ENCODE data around the gene OR5M8. TPM values are rescaled to one million over a fixed set of nuclear protein-coding genes. Genes with fewer than 3 reads are reported as not detected.

OR5M8 gene
- polyA plus RNA-seq, 1 experiment: not detected

GRCh38 chr11:56473252-56473651 is 17.9 kb downstream of the OR5M8 start, which contains the start of gene OR5M3:
Gene OR5M3 (minus strand): TSS chr11:56473352. CDS start chr11:56470497, 2,855 bp downstream.
- no peaks in the 10 kb centered on the region for H3K27me3 ChIP-seq (ENCODE audit: control insufficient read depth, insufficient read depth, low read length)
- ChIA-PET POLR2A (no interaction called here), CTCF (no interaction called here)
- no peak for DNase-seq (ENCODE audit: low read depth, low spot score)
- H3K4me3 ChIP-seq (ENCODE audit: low read depth, low read length): no peak within 1 kb of the TSS
- peaks cover 8% of the 10 kb centered on the region; the same call in 1 of the 2 replicates for H3K9me3 ChIP-seq (ENCODE audit: control insufficient read depth, insufficient read depth, low read length)
- no peak within 1 kb of the TSS for H3K27ac ChIP-seq (ENCODE audit: low read depth, low read length)
- TF ChIP-seq CTCF (IDR thresholded peaks at IDR 0.05; ENCODE audit: low read depth, low read length): no peak

DNA sequence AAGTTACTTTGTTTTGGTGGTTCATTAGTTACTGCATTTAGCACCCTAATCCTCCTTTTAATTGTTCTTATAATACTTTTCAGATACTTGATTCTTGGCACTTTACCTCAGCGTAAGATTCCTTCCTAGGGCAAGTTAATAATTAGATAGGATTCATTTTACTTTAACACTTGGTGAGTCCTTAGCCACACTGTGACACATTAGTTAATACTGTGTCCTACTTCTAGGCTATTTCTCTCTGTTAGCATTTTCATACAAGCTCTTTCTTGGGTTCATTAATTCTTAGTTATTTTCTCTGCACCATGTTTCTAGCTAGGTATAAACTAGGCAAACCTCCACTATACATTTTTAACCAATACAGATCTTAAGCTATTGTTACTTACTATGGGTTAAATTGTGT is 34.1 kb downstream of the OR5M8 start:
- Histone ChIP-seq H3K27me3 (ENCODE audit: control insufficient read depth, insufficient read depth, low read length) (no peaks in the 10 kb centered on the region), H3K9me3 (ENCODE audit: control insufficient read depth, insufficient read depth, low read length) (peaks cover 3% of the 10 kb centered on the region), H3K27ac (ENCODE audit: low read depth, low read length) (no peak overlapping the region), H3K4me3 (ENCODE audit: low read depth, low read length) (no peak overlapping the region)
- ChIA-PET POLR2A (no interaction called here), CTCF (no interaction called here)
- DNase-seq (ENCODE audit: low read depth, low spot score): no peak
- no peak for TF ChIP-seq CTCF (IDR thresholded peaks at IDR 0.05; ENCODE audit: low read depth, low read length)

- TF ChIP-seq CTCF (IDR thresholded peaks at IDR 0.05; ENCODE audit: low read depth, low read length): no peak
- ChIA-PET POLR2A (no interaction called here), CTCF (no interaction called here)
- Histone ChIP-seq H3K4me3 (ENCODE audit: low read depth, low read length) (no peak overlapping the region), H3K9me3 (ENCODE audit: control insufficient read depth, insufficient read depth, low read length) (peaks cover 3% of the 10 kb centered on the region), H3K27ac (ENCODE audit: low read depth, low read length) (no peak overlapping the region), H3K27me3 (ENCODE audit: control insufficient read depth, insufficient read depth, low read length) (no peaks in the 10 kb centered on the region)
- DNase-seq (ENCODE audit: low read depth, low spot score): no peak
These were observed 37.6 kb downstream of the OR5M8 start for GRCh38 chr11:56453521-56453920.

Other genes with a start within 250 kb of the OR5M8 start
- not detected in 2 replicates for gene OR5T3, start 239.1 kb downstream of the OR5M8 start, polyA plus RNA-seq (2011; rRNA removed)
- not detected in 2 replicates for gene OR5T1, start 217.2 kb downstream of the OR5M8 start, polyA plus RNA-seq (2011; rRNA removed)
- not detected in 2 replicates for gene OR8H1, start 199.1 kb downstream of the OR5M8 start, polyA plus RNA-seq (2011; rRNA removed)
- not detected in 2 replicates for gene OR8K3, start 176.2 kb downstream of the OR5M8 start, polyA plus RNA-seq (2011; rRNA removed)
- gene OR8K1, start 145.3 kb downstream of the OR5M8 start, polyA plus RNA-seq (2011; rRNA removed): not detected in 2 replicates
- not detected in 2 replicates for gene OR8J1, start 137.1 kb downstream of the OR5M8 start, polyA plus RNA-seq (2011; rRNA removed)
- not detected in 2 replicates for gene OR8U1, start 115.7 kb downstream of the OR5M8 start, polyA plus RNA-seq (2011; rRNA removed)
- not detected in 2 replicates for gene OR5AL1, start 78.7 kb downstream of the OR5M8 start, polyA plus RNA-seq (2011; rRNA removed)
- gene OR5M3, start 18.0 kb downstream of the OR5M8 start, polyA plus RNA-seq (2011; rRNA removed): not detected in 2 replicates
- not detected in 2 replicates for gene OR5M11, start 51.9 kb upstream of the OR5M8 start, polyA plus RNA-seq (2011; rRNA removed)
- gene OR5M10, start 86.4 kb upstream of the OR5M8 start, polyA plus RNA-seq (2011; rRNA removed): not detected in 2 replicates
- not detected in 2 replicates for gene OR5M1, start 123.5 kb upstream of the OR5M8 start, polyA plus RNA-seq (2011; rRNA removed)
- not detected in 2 replicates for gene OR5AP2, start 151.1 kb upstream of the OR5M8 start, polyA plus RNA-seq (2011; rRNA removed)
- not detected in 2 replicates for gene OR5AR1, start 172.3 kb upstream of the OR5M8 start, polyA plus RNA-seq (2011; rRNA removed)
- not detected in 2 replicates for gene OR9G1, start 207.7 kb upstream of the OR5M8 start, polyA plus RNA-seq (2011; rRNA removed)

Data from AG04450 (cell line).